ENCODE results near the gene FASLG.
A peak's percentile ranks its signal among the peaks of the same experiment; 100 is the strongest.

FASLG gene

GRCh38 chr1:172647110-172647564 is 11.8 kb upstream of the FASLG start:
- peak; percentile 47 for DNase-seq

GRCh38 chr1:172647987-172648386 is 10.9 kb upstream of the FASLG start:
- no peak for DNase-seq

- DNase-seq: no peak
Measured at GRCh38 chr1:172650474-172651193, 8.3 kb upstream of the FASLG start.

GRCh38 chr1:172653015-172653709 is 5.7 kb upstream of the FASLG start:
- DNase-seq: no peak

GRCh38 chr1:172654535-172654934 is 4.4 kb upstream of the FASLG start:
- no peak for DNase-seq

GRCh38 chr1:172656576-172656975 is 2.3 kb upstream of the FASLG start:
- DNase-seq: no peak

GRCh38 chr1:172657586-172657985 is 1.3 kb upstream of the FASLG start:
- DNase-seq: no peak

GRCh38 chr1:172661107-172661506 is 2.2 kb downstream of the FASLG start:
- DNase-seq: no peak

GRCh38 chr1:172662464-172663109 is 3.7 kb downstream of the FASLG start:
- peak; percentile 85 for DNase-seq

- no peak for DNase-seq
Measured at GRCh38 chr1:172663732-172664131, 4.8 kb downstream of the FASLG start.

GRCh38 chr1:172668097-172668496 is 9.2 kb downstream of the FASLG start:
- DNase-seq: no peak

- no peak for DNase-seq
Measured at GRCh38 chr1:172669011-172669410, 10.1 kb downstream of the FASLG start.

- no peak for DNase-seq
Measured at GRCh38 chr1:172670316-172670715, 11.4 kb downstream of the FASLG start.

- peak; percentile 39 for DNase-seq
Measured at GRCh38 chr1:172670791-172671190, 11.9 kb downstream of the FASLG start.

GRCh38 chr1:172671591-172671990 is 12.7 kb downstream of the FASLG start:
- DNase-seq: no peak

- DNase-seq: no peak
Measured at GRCh38 chr1:172672720-172673119, 13.8 kb downstream of the FASLG start.

GRCh38 chr1:172673761-172674160 is 14.9 kb downstream of the FASLG start:
- DNase-seq: no peak

- DNase-seq: no peak
Measured at GRCh38 chr1:172674831-172675613, 16.1 kb downstream of the FASLG start.

GRCh38 chr1:172679000-172679772 is 20.3 kb downstream of the FASLG start:
- DNase-seq: no peak

GRCh38 chr1:172680244-172680643 is 21.3 kb downstream of the FASLG start:
- no peak for DNase-seq

GRCh38 chr1:172680733-172681275 is 21.9 kb downstream of the FASLG start:
- no peak for DNase-seq

- DNase-seq: no peak
Measured at GRCh38 chr1:172682812-172683211, 23.9 kb downstream of the FASLG start.

All from activated gamma-delta T cell treated with Interleukin-2 at 50 U/mL for 16 hours (primary cell).